GM12878 (cell line): ENCODE measurements around the gene AGBL1. TPM values are rescaled to one million over a fixed set of nuclear protein-coding genes. Genes with fewer than 3 reads are reported as not detected.

Source experiments
- ATAC-seq: fragments of 200-7000 bp; cut with Tn5 transposase; 3 replicates; pipeline ENCODE4 v1.9.1; 2020; ENCODE audit warnings: mild to moderate bottlenecking, moderate library complexity
- BruUV-seq: library from RNA; stranded (reverse); fragments of 400-500 nt; replicated peaks from 2 replicates; lab custom pipeline; 2021; lab: Mats Ljungman, UMichigan
- CTCF ChIA-PET: fragments of 300-600 bp; sonication (Branson Sonifier 250); formaldehyde crosslinking; extraction: SDS; loops from one replicate; lab custom pipeline; 2021; ENCODE audit warnings: inconsistent platforms; lab: Yijun Ruan, JAX
- POLR2A ChIA-PET: fragments of 350-600 bp; formaldehyde crosslinking; extraction: SDS; loops from one replicate; lab custom pipeline; 2021; ENCODE audit warnings: inconsistent platforms; lab: Charles Lee
- RAD21 ChIA-PET: fragments of 300-600 bp; sonication (Branson Sonifier 250); formaldehyde crosslinking; loops from one replicate; lab custom pipeline; 2023; ENCODE audit warnings: antibody characterized with exemption; ENCODE audit not compliant: unreplicated experiment; lab: Charles Lee
- SMC1A ChIA-PET: fragments of 300-600 bp; sonication (Branson Sonifier 250); formaldehyde crosslinking; loops from one replicate; lab custom pipeline; 2023; ENCODE audit not compliant: unreplicated experiment, uncharacterized antibody; lab: Charles Lee
- DNase-seq: peaks from one replicate; pipeline ENCODE4 v3.0.0-alpha.2; 2011; ENCODE audit warnings: low read depth, low spot score
- FAIRE-seq: peaks from 3 replicates; lab custom pipeline; 2011; peaks lifted over from hg19 to GRCh38; lab: Jason Lieb, UNC
- H2AFZ ChIP-seq: 2 replicates; pipeline ENCODE4 v1.6.0; 2011; ENCODE audit warnings: low read depth, low read length, control low read depth; ENCODE audit not compliant: control insufficient read depth
- H3K27ac ChIP-seq: 2 replicates; pipeline ENCODE4 v1.5.1; 2011; ENCODE audit warnings: control low read depth; ENCODE audit not compliant: control insufficient read depth, insufficient read depth
- H3K27me3 ChIP-seq, 2 experiments: replicated peaks in 1 of 2; 2 replicates each; pipeline versions ENCODE4 v1.6.0 to v1.6.1; 2011; ENCODE audit warnings: low read length in 1 of 2; ENCODE audit not compliant: control insufficient read depth in 2 of 2, insufficient read depth in 2 of 2
- H3K36me3 ChIP-seq, 2 experiments: 2 replicates each; pipeline ENCODE4 v1.5.1; 2011; ENCODE audit warnings: low read length in 1 of 2; ENCODE audit not compliant: control insufficient read depth in 2 of 2, insufficient read depth in 2 of 2
- H3K4me1 ChIP-seq: 2 replicates; pipeline ENCODE4 v1.6.1; 2011; ENCODE audit warnings: mild to moderate bottlenecking, low read length, moderate library complexity, mixed read lengths; ENCODE audit not compliant: control insufficient read depth, insufficient read depth
- H3K4me2 ChIP-seq: 2 replicates; pipeline ENCODE4 v1.6.0; 2011; ENCODE audit warnings: control low read depth; ENCODE audit not compliant: control insufficient read depth, insufficient read depth
- H3K4me3 ChIP-seq: fragments of 200-600 bp; sonication (generic); 2 replicates; pipeline ENCODE4 v1.5.1; 2016
- H3K79me2 ChIP-seq: 2 replicates; pipeline ENCODE4 v1.6.0; 2011; ENCODE audit warnings: low read length; ENCODE audit not compliant: control insufficient read depth, insufficient read depth
- H3K9ac ChIP-seq: 2 replicates; pipeline ENCODE4 v1.8.0; 2011; ENCODE audit warnings: low read length, control low read depth, mixed read lengths; ENCODE audit not compliant: control insufficient read depth, insufficient read depth
- H3K9me3 ChIP-seq: replicated peaks from 3 replicates; pipeline ENCODE4 v1.5.1; 2011; ENCODE audit warnings: mild to moderate bottlenecking, low read length; ENCODE audit not compliant: control insufficient read depth, insufficient read depth
- H4K20me1 ChIP-seq: 2 replicates; pipeline ENCODE4 v1.6.0; 2011; ENCODE audit not compliant: control insufficient read depth, insufficient read depth
- CEBPB ChIP-seq, 2 experiments: fragments of 150-350 bp in 1 of 2; IDR thresholded peaks; 2 replicates each; pipeline ENCODE4 v1.6.1; 2012 to 2014; ENCODE audit warnings: low read depth in 2 of 2, low read length in 2 of 2, borderline replicate concordance in 1 of 2, inconsistent platforms in 1 of 2
- CREB1 ChIP-seq: IDR thresholded peaks from 2 replicates; pipeline ENCODE4 v1.6.1; 2012; ENCODE audit warnings: low read depth, mild to moderate bottlenecking, inconsistent platforms
- E2F8 ChIP-seq: fragments of 450-650 bp; IDR thresholded peaks from 2 replicates; pipeline ENCODE4 v1.6.1; 2018; ENCODE audit warnings: mild to moderate bottlenecking, low read depth, moderate library complexity; ENCODE audit not compliant: partially characterized antibody
- FOS ChIP-seq: IDR thresholded peaks from 3 replicates; pipeline ENCODE4 v1.6.1; 2011; ENCODE audit warnings: borderline replicate concordance; ENCODE audit not compliant: insufficient read length; ENCODE audit errors: extremely low read depth
- GABPA ChIP-seq: IDR thresholded peaks from 2 replicates; pipeline ENCODE4 v1.6.1; 2014; ENCODE audit warnings: antibody characterized with exemption, low read depth, mild to moderate bottlenecking, inconsistent platforms
- HCFC1 ChIP-seq: fragments of 150-350 bp; IDR thresholded peaks from 2 replicates; pipeline ENCODE4 v1.6.1; 2014; ENCODE audit warnings: low read length
- MEF2B ChIP-seq: fragments of 450-650 bp; IDR thresholded peaks from 2 replicates; pipeline ENCODE4 v1.6.1; 2018; ENCODE audit warnings: mild to moderate bottlenecking, moderate library complexity; ENCODE audit not compliant: partially characterized antibody, poor library complexity, severe bottlenecking
- MYB ChIP-seq: fragments of 150-350 bp; IDR thresholded peaks from 2 replicates; pipeline ENCODE4 v1.6.1; 2014; ENCODE audit warnings: mild to moderate bottlenecking, low read depth, low read length, borderline replicate concordance
- MYC ChIP-seq: IDR thresholded peaks from 2 replicates; pipeline ENCODE4 v1.6.1; 2011; ENCODE audit warnings: mild to moderate bottlenecking, low read length, moderate library complexity, inconsistent platforms; ENCODE audit not compliant: insufficient read depth, insufficient replicate concordance, insufficient read length, severe bottlenecking
- NR2C1 ChIP-seq: fragments of 450-650 bp; IDR thresholded peaks from 2 replicates; pipeline ENCODE4 v1.6.1; 2017; ENCODE audit warnings: antibody characterized with exemption, mild to moderate bottlenecking, moderate library complexity
- RBBP5 ChIP-seq: fragments of 200-600 bp; sonication (generic); conservative IDR thresholded peaks from 2 replicates; pipeline ENCODE4 v1.6.1; 2016
- TBL1XR1 ChIP-seq: IDR thresholded peaks from 2 replicates; pipeline ENCODE4 v1.6.1; 2012; ENCODE audit warnings: low read depth, low read length, improper control_type of control experiment
- TCF12 ChIP-seq: IDR thresholded peaks from 2 replicates; pipeline ENCODE4 v1.6.1; 2011; ENCODE audit warnings: low read depth, mild to moderate bottlenecking, low read length
- ZNF622 ChIP-seq: fragments of 450-650 bp; IDR thresholded peaks from 2 replicates; pipeline ENCODE4 v1.6.1; 2017; ENCODE audit warnings: mild to moderate bottlenecking, inconsistent platforms
- WGBS: methylation state at CpG from one replicate; pipeline ENCODE4 v1.1.6; 2016; ENCODE audit warnings: low lambda C conversion rate; ENCODE audit not compliant: insufficient replicate concordance, insufficient coverage; ENCODE audit errors: missing lambda C conversion rate; 5-methylcytosine and 5-hydroxymethylcytosine counted together
- in situ Hi-C: fragments of 300-500 bp; cut with MboI; formaldehyde crosslinking; loops from 9 replicates; pipeline ENCODE4 v1.14.3; 2018; ENCODE audit warnings: mixed read lengths
- intact Hi-C: fragments of 100-400 bp; cut with micrococcal nuclease; formaldehyde crosslinking; loops from one replicate; pipeline ENCODE4 v1.14.2; 2022; ENCODE audit not compliant: unreplicated experiment
- polyA plus RNA-seq, 11 experiments: library from polyadenylated mRNA; depleted of rRNA in 4 of 11; unstranded in 6 of 11; stranded (reverse) in 5 of 11; fragments of >200 nt; fragmentation: Nextera tagmentation in 4 of 11; fragmentation: Illumina TruSeq in 1 of 11; extraction: Ambion mirVana in 4 of 11; extraction: Trizol in 1 of 11; gene quantifications; 1 replicate in 1 of 11; 2 replicates in 10 of 11; pipeline versions ENCODE4 v1.2.1 to v1.2.3, GENCODE V29; 2011 to 2016; ENCODE audit warnings: inconsistent platforms in 2 of 11, missing spikeins in 2 of 11, low read depth in 1 of 11
- total RNA-seq, 4 experiments: library from RNA; depleted of rRNA in 3 of 4; stranded (reverse); fragments of >200 nt in 3 of 4; fragmentation: Illumina TruSeq in 1 of 4; extraction: Trizol in 1 of 4; gene quantifications; 2 replicates each; pipeline versions ENCODE4 v1.2.1 to v1.2.3, GENCODE V29; 2013 to 2021
- TF ChIP-seq, protein P1 (sequence below): fragments of 450-650 bp; IDR thresholded peaks from 2 replicates; pipeline ENCODE4 v1.6.1; 2018; ENCODE audit warnings: borderline replicate concordance, mild to moderate bottlenecking; ENCODE audit not compliant: partially characterized antibody
- TF ChIP-seq, protein P2 (sequence below): IDR thresholded peaks from 2 replicates; pipeline ENCODE4 v1.6.1; 2011; ENCODE audit warnings: low read depth, mild to moderate bottlenecking, low read length, moderate library complexity, borderline replicate concordance; ENCODE audit errors: extremely low read depth

The AGBL1 gene
- total and polyA plus RNA-seq, 10 of the 15 experiments (the other 5 are each of a cell fraction or from before 2014, with no cell fraction given): not detected

DNA sequence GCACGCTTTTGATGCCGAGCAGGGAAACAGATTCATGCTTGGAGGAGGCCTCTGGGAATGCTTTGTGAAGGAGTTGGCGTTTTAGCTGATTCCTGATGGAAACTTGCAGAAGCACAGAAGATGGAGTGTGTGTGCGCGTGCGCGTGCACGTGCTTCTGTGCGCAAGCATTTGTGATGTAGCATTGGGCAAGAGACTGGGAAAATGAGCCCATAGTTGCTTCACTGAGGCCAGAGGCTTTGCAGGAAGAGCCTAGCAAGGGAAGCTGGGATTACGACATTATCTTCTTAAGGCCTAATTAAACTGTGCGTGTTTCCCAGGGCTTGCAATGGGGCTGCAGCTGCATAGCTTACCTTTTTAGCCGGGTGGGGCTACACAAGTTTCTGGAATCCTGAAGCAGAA, 18.1 kb upstream of the AGBL1 start:
- WGBS: 47% methylated on average over 12 of the region's 12 CpGs
- no peaks in the 10 kb centered on the region; a peak in 1 of 4 replicates for H3K27me3 ChIP-seq
- DNase-seq (no peak), ATAC-seq (no peak), FAIRE-seq (no peak)
- H3K4me2 ChIP-seq: no peak overlapping the region
- H3K4me3 ChIP-seq: no peak overlapping the region
- no peak overlapping the region for H3K9ac ChIP-seq
- no peaks in the 10 kb centered on the region for H4K20me1 ChIP-seq
- POLR2A ChIA-PET: no interaction called here
- H2AFZ ChIP-seq: no peak overlapping the region
- H3K9me3 ChIP-seq: no peaks in the 10 kb centered on the region
- no peaks in the 10 kb centered on the region for H3K79me2 ChIP-seq
- CTCF ChIA-PET: interaction anchor here (1.0 kb wide), 1 partner anchor 11 kb away, joined by 3 read pairs; no protein-coding TSS in a partner anchor
- BruUV-seq: no TSS peak
- no peaks in the 10 kb centered on the region for H3K36me3 ChIP-seq
- TF ChIP-seq E2F8 (no peak), TCF12 (no peak), CREB1 (no peak), GABPA (no peak), CEBPB (IDR thresholded peaks at IDR 0.05; ENCODE audit: borderline replicate concordance in 1 of 2, low read depth in 2 of 2, low read length in 2 of 2) (no peak), MYC (no peak), FOS (no peak), HCFC1 (no peak), RBBP5 (no peak), MEF2B (no peak), MYB (no peak), TBL1XR1 (no peak), ZNF622 (no peak), NR2C1 (no peak)
- TF ChIP-seq, protein P1, sequence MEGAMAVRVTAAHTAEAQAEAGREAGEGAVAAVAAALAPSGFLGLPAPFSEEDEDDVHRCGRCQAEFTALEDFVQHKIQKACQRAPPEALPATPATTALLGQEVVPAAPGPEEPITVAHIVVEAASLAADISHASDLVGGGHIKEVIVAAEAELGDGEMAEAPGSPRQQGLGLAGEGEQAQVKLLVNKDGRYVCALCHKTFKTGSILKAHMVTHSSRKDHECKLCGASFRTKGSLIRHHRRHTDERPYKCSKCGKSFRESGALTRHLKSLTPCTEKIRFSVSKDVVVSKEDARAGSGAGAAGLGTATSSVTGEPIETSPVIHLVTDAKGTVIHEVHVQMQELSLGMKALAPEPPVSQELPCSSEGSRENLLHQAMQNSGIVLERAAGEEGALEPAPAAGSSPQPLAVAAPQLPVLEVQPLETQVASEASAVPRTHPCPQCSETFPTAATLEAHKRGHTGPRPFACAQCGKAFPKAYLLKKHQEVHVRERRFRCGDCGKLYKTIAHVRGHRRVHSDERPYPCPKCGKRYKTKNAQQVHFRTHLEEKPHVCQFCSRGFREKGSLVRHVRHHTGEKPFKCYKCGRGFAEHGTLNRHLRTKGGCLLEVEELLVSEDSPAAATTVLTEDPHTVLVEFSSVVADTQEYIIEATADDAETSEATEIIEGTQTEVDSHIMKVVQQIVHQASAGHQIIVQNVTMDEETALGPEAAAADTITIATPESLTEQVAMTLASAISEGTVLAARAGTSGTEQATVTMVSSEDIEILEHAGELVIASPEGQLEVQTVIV: no peak
- TF ChIP-seq, protein P2, sequence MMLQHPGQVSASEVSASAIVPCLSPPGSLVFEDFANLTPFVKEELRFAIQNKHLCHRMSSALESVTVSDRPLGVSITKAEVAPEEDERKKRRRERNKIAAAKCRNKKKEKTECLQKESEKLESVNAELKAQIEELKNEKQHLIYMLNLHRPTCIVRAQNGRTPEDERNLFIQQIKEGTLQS: no peak
- no peaks in the 10 kb centered on the region for H3K4me1 ChIP-seq
- RAD21 ChIA-PET: no interaction called here
- SMC1A ChIA-PET: interaction anchor here (0.6 kb wide), 1 partner anchor 525 kb away, joined by 4 read pairs; no protein-coding TSS in a partner anchor
- in situ Hi-C loops: no loop called here
- H3K27ac ChIP-seq: no peak overlapping the region
- intact Hi-C loops: no loop called here
